ENCODE results near the gene LPIN2.

Gene LPIN2

DNA sequence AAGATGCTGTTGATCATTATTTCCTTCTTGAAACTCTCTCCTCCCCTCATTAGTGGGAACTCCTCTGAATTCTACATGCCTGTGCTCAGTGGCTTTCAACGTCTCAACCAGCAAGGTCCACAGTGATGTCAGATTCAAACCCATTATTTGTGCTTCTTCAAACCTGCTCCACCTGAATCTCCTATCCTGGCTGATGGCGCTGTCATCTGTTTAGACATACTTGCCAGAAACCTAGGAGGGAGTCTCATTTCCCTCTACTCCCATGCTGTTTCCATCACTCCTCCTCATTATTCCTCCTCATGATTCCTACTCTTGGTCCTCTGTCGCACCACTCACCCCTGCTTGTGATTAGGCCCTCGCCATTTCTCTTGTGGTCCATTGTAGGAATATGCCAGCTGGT is 2.9 kb upstream of the LPIN2 start:
- no peak for TF ChIP-seq POLR2A (IDR thresholded peaks at IDR 0.05; ENCODE audit: extremely low read depth, insufficient read length)
- TF ChIP-seq, protein P1, sequence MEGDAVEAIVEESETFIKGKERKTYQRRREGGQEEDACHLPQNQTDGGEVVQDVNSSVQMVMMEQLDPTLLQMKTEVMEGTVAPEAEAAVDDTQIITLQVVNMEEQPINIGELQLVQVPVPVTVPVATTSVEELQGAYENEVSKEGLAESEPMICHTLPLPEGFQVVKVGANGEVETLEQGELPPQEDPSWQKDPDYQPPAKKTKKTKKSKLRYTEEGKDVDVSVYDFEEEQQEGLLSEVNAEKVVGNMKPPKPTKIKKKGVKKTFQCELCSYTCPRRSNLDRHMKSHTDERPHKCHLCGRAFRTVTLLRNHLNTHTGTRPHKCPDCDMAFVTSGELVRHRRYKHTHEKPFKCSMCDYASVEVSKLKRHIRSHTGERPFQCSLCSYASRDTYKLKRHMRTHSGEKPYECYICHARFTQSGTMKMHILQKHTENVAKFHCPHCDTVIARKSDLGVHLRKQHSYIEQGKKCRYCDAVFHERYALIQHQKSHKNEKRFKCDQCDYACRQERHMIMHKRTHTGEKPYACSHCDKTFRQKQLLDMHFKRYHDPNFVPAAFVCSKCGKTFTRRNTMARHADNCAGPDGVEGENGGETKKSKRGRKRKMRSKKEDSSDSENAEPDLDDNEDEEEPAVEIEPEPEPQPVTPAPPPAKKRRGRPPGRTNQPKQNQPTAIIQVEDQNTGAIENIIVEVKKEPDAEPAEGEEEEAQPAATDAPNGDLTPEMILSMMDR (IDR thresholded peaks at IDR 0.05; ENCODE audit: low read depth, low read length) = no peak
- TF ChIP-seq MYC (IDR thresholded peaks at IDR 0.05; ENCODE audit: low read depth, low read length) = no peak
- TF ChIP-seq MAX (IDR thresholded peaks at IDR 0.05; ENCODE audit: low read depth, low read length) = no peak
- H3K4me3 ChIP-seq (ENCODE audit: low read depth, low read length) = no peak overlapping the region
- DNase-seq (ENCODE audit: low read depth) = no peak

DNA sequence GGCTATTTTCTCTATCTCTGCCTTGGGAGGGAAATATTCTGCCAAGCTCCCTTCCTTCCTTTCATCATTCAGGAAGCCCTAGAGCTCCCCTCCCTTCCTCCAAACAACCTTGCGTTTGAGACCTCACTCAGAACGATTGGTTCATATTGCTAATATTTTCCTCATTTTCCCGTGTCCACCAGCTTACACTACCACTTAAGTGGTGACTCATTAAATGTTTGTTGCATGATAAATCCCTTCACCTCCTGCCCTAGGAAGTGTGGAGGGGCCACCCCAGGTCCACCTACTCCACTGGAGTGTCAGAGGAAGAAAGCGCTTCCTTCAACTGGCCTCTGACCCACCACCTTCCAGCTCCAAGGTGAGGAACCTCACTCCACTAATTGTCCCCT is 2.3 kb upstream of the LPIN2 start:
- no peak overlapping the region for H3K4me3 ChIP-seq (ENCODE audit: low read depth, low read length)
- TF ChIP-seq MAX (IDR thresholded peaks at IDR 0.05; ENCODE audit: low read depth, low read length) = no peak
- TF ChIP-seq POLR2A (IDR thresholded peaks at IDR 0.05; ENCODE audit: extremely low read depth, insufficient read length) = no peak
- TF ChIP-seq, protein P1 (IDR thresholded peaks at IDR 0.05; ENCODE audit: low read depth, low read length) = no peak
- TF ChIP-seq MYC (IDR thresholded peaks at IDR 0.05; ENCODE audit: low read depth, low read length) = no peak
- DNase-seq (ENCODE audit: low read depth) = peak; percentile 51

GRCh38 chr18:3014503-3015203 is 1.7 kb upstream of the LPIN2 start:
- no peak overlapping the region for H3K4me3 ChIP-seq (ENCODE audit: low read depth, low read length)
- TF ChIP-seq POLR2A (IDR thresholded peaks at IDR 0.05; ENCODE audit: extremely low read depth, insufficient read length) (no peak), MYC (IDR thresholded peaks at IDR 0.05; ENCODE audit: low read depth, low read length) (no peak), MAX (IDR thresholded peaks at IDR 0.05; ENCODE audit: low read depth, low read length) (no peak)
- TF ChIP-seq, protein P1 (IDR thresholded peaks at IDR 0.05; ENCODE audit: low read depth, low read length) = no peak
- DNase-seq (ENCODE audit: low read depth) = peak; percentile 44

GRCh38 chr18:3012136-3013023 is 564 bp downstream of the LPIN2 start:
- DNase-seq (ENCODE audit: low read depth) = peak; percentile 64
- TF ChIP-seq POLR2A (IDR thresholded peaks at IDR 0.05; ENCODE audit: extremely low read depth, insufficient read length) (no peak), MAX (IDR thresholded peaks at IDR 0.05; ENCODE audit: low read depth, low read length) (no peak), MYC (IDR thresholded peaks at IDR 0.05; ENCODE audit: low read depth, low read length) (no peak)
- TF ChIP-seq, protein P1 (IDR thresholded peaks at IDR 0.05; ENCODE audit: low read depth, low read length) = no peak
- peak overlapping the region; percentile 86 for H3K4me3 ChIP-seq (ENCODE audit: low read depth, low read length)

DNA sequence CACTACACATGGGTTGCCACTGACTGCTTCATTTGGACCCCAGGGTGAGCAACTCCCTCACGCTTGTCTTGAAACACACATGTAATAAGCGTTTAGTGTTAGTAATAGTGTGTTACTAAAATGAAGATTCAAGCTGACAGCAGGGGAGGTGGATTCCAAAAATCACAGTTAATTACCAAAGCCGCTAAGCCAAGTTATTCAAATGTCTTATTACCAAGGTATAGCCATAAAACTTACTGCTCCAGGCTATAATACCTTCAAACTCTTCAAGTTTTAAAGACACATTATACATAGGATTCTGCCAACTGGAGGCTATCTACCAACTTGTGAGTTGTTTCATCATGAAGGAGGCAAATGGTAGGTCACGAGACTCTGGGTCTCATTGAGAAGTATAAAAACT is 2.9 kb downstream of the LPIN2 start:
- DNase-seq (ENCODE audit: low read depth) = no peak
- TF ChIP-seq POLR2A (IDR thresholded peaks at IDR 0.05; ENCODE audit: extremely low read depth, insufficient read length) = no peak
- no peak for TF ChIP-seq MAX (IDR thresholded peaks at IDR 0.05; ENCODE audit: low read depth, low read length)
- TF ChIP-seq, protein P1 (IDR thresholded peaks at IDR 0.05; ENCODE audit: low read depth, low read length) = no peak
- no peak for TF ChIP-seq MYC (IDR thresholded peaks at IDR 0.05; ENCODE audit: low read depth, low read length)
- no peak overlapping the region for H3K4me3 ChIP-seq (ENCODE audit: low read depth, low read length)
